ENCODE measurements around the gene IFITM1. TPM values are rescaled to one million over a fixed set of nuclear protein-coding genes. Genes with fewer than 3 reads are reported as not detected.
"Not testable (repeated sequence)": the region's sequence is repeated elsewhere in the genome, so short reads cannot be mapped to it uniquely, and the experiment has no call there.

IFITM1 gene
- total and polyA plus RNA-seq, 2 of the 8 experiments (the other 6 are each of a cell fraction or from before 2014, with no cell fraction given) = 394 to 1,464 TPM

DNA sequence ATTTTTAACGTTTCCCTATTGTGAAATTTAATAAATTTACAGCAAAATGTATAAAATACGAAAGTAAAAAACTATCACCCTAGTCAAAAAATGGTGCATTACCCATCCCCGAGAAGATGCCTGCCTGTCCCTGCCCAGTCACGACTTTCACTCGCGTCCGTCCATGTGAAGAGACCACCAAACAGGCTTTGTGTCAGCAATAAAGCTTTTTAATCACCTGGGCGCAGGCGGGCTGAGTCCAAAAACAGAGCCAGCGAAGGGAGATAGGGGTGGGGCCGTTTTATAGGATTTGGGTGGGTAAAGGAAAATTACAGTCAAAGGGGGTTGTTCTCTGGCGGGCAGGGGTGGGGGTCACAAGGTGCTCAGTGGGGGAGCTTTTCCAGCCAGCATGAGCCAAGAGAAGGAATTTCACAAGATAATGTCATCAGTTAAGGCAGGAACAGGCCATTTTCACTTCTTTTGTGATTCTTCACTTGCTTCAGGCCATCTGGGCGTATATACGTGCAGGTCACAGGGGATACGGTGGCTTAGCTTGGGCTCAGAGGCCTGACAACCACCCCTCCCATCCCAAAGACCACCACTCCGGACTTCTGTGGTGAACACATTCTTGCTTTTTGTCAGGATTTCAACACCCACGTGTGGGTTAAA lies 19.9 kb downstream of the IFITM1 start:
- H3K18ac ChIP-seq (ENCODE audit: extremely low read depth, low read length) = peak overlapping the region; percentile 89
- H3K14ac ChIP-seq (ENCODE audit: insufficient read length); H3K23ac ChIP-seq (ENCODE audit: insufficient read length); H3K56ac ChIP-seq (replicated peaks; ENCODE audit: insufficient read length, low read depth, low read length); H3K23me2 ChIP-seq (ENCODE audit: low read depth, low read length); H3K36me3 ChIP-seq (ENCODE audit: control insufficient read depth in 2 of 4, insufficient read depth in 4 of 4, low read length in 3 of 4); H4K8ac ChIP-seq (ENCODE audit: extremely low read depth, insufficient read depth, low read length); H3K79me1 ChIP-seq (ENCODE audit: low read depth, low read length); H3K79me2 ChIP-seq (ENCODE audit: control insufficient read depth in 1 of 2, insufficient read depth in 2 of 2, low read length in 2 of 2); H3K27me3 ChIP-seq (replicated peaks in 1 of 4; ENCODE audit: control insufficient read depth in 3 of 4, extremely low read depth in 1 of 4, insufficient read depth in 3 of 4, low read length in 3 of 4); DNase-seq (ENCODE audit: low read depth in 1 of 2, low spot score in 2 of 2); H4K20me1 ChIP-seq (replicated peaks in 1 of 2; ENCODE audit: control insufficient read depth in 1 of 2, insufficient read depth in 2 of 2, low read length in 2 of 2): not testable (repeated sequence)
- peak overlapping the region in 3 of 4 experiments; percentile 14 to 51 (median 32); a peak in 3 of 7 replicates for H3K9ac ChIP-seq (replicated peaks in 1 of 4; ENCODE audit: extremely low read depth in 1 of 4, low read depth in 3 of 4, low read length in 3 of 4)
- H2BK5ac ChIP-seq (ENCODE audit: low read depth, low read length) = peak overlapping the region; percentile 93
- peaks cover 7 to 25% (median 18%) of the 10 kb centered on the region in 4 experiments for H3K4me1 ChIP-seq (replicated peaks in 1 of 4; ENCODE audit: control insufficient read depth in 3 of 4, insufficient read depth in 4 of 4, low read length in 3 of 4)
- peak overlapping the region; percentile 82 for H3K4ac ChIP-seq (replicated peaks; ENCODE audit: insufficient read length, low read depth, low read length)
- peak overlapping the region; percentile 76 for H3K27ac ChIP-seq (ENCODE audit: low read depth, low read length)
- CTCF ChIA-PET (ENCODE audit: partially characterized antibody) = interaction anchor here (0.7 to 2.4 kb wide), 7 partner anchors 16 to 108 kb away, joined by 3 to 9 read pairs (median 3); no protein-coding TSS in a partner anchor
- 62% methylated on average over 17 of the region's 17 CpGs; no CpG with 5 or more reads in 1 of the 2 experiments for WGBS, 2 experiments (ENCODE audit: extremely low coverage in 1 of 2, insufficient coverage in 1 of 2, insufficient read length in 1 of 2, insufficient replicate concordance in 2 of 2, low coverage in 1 of 2, low lambda C conversion rate in 2 of 2, missing lambda C conversion rate in 1 of 2)
- H4K91ac ChIP-seq (replicated peaks; ENCODE audit: insufficient read length, low read length) = peak overlapping the region; percentile 99
- peak overlapping the region; percentile 91 for H4K5ac ChIP-seq (ENCODE audit: insufficient read length, low read depth, low read length)
- POLR2A ChIA-PET (ENCODE audit: partially characterized antibody) = interaction anchor here (0.8 to 2.5 kb wide), 10 partner anchors 9 to 73 kb away, joined by 3 to 17 read pairs (median 4); partner anchors contain the start of gene IFITM3
- H3K9me3 ChIP-seq (ENCODE audit: insufficient read depth in 2 of 2, low read depth in 1 of 2, low read length in 1 of 2) = peaks cover 10 to 11% of the 10 kb centered on the region in 2 experiments; a peak in 3 of 4 replicates
- H2BK20ac ChIP-seq (ENCODE audit: low read length) = peak overlapping the region; percentile 100
- peak overlapping the region; percentile 13; the same call in 1 of the 2 replicates for H2BK15ac ChIP-seq (ENCODE audit: low read length)
- peak; percentile 7 for FAIRE-seq
- H2AK5ac ChIP-seq (ENCODE audit: low read depth, low read length) = 0 out of 2 replicates have a peak overlapping the region, but pooled peaks have one; percentile 66
- H3K4me2 ChIP-seq (ENCODE audit: insufficient read depth in 1 of 2, low read depth in 2 of 2, low read length in 2 of 2) = peak overlapping the region; percentile 49 to 75; a peak in 3 of 4 replicates
- 0 out of 2 replicates have a peak overlapping the region, but pooled peaks have one; percentile 30 for H2AFZ ChIP-seq (ENCODE audit: low read length)
- peak overlapping the region; percentile 91 for H2BK120ac ChIP-seq (replicated peaks; ENCODE audit: low read depth, low read length)
- H2BK12ac ChIP-seq (ENCODE audit: low read depth, low read length) = peak overlapping the region; percentile 78
- peak overlapping the region in 2 of 4 experiments; percentile 9 to 23; a peak in 2 of 8 replicates for H3K4me3 ChIP-seq (ENCODE audit: extremely low read depth in 1 of 4, insufficient read depth in 2 of 4, low read depth in 3 of 4, low read length in 4 of 4)
